HFFc6 (cell line): ENCODE results near the gene CNTN5. TPM values are rescaled to one million over a fixed set of nuclear protein-coding genes. Genes with fewer than 3 reads are reported as not detected.

Experiments
- DNase-seq: peaks from one replicate; pipeline ENCODE4 v3.0.0-alpha.2; 2018
- H3K27ac Mint-ChIP-seq: 2 replicates; pipeline ENCODE4 v1.8.0; 2020; ENCODE audit warnings: mild to moderate bottlenecking, mixed read lengths
- H3K27me3 Mint-ChIP-seq: 2 replicates; pipeline ENCODE4 v1.8.0; 2021; ENCODE audit warnings: mild to moderate bottlenecking, moderate library complexity, mixed read lengths; ENCODE audit not compliant: insufficient read depth
- H3K36me3 Mint-ChIP-seq: 2 replicates; pipeline ENCODE4 v1.8.0; 2021; ENCODE audit warnings: low read depth, mixed read lengths
- H3K4me1 Mint-ChIP-seq: 2 replicates; pipeline ENCODE4 v1.8.0; 2020; ENCODE audit warnings: low read depth, mixed read lengths
- H3K4me3 Mint-ChIP-seq: 2 replicates; pipeline ENCODE4 v1.8.0; 2020; ENCODE audit warnings: mild to moderate bottlenecking, moderate library complexity, mixed read lengths
- H3K9me3 Mint-ChIP-seq: 2 replicates; pipeline ENCODE4 v1.8.0; 2020; ENCODE audit warnings: mild to moderate bottlenecking, mixed read lengths
- CTCF ChIP-seq: fragments of 200-600 bp; sonication (generic); IDR thresholded peaks from 2 replicates; pipeline ENCODE4 v1.5.0; 2021; ENCODE audit warnings: antibody characterized with exemption, mild to moderate bottlenecking
- total RNA-seq, 6 experiments: library from RNA; stranded (reverse); fragmentation: NEBNext Ultra II Directional; extraction: Animal tissue kit (Norgen Biotek cat#: 25700); gene quantifications; 2 replicates in 1 of 6; 3 replicates in 5 of 6; pipeline ENCODE4 v1.2.3, GENCODE V29; 2021

The CNTN5 gene
- total RNA-seq, 6 experiments from 2014 or later = not detected

GRCh38 chr11:99418927-99419720 lies 398.4 kb downstream of the CNTN5 start:
- no peaks in the 10 kb centered on the region for H3K27me3 Mint-ChIP-seq
- no peak for DNase-seq
- no peak overlapping the region for H3K27ac Mint-ChIP-seq
- H3K4me3 Mint-ChIP-seq = no peak overlapping the region
- no peaks in the 10 kb centered on the region for H3K36me3 Mint-ChIP-seq
- no peaks in the 10 kb centered on the region for H3K4me1 Mint-ChIP-seq
- H3K9me3 Mint-ChIP-seq = peaks cover 35% of the 10 kb centered on the region
- TF ChIP-seq CTCF = no peak

DNA sequence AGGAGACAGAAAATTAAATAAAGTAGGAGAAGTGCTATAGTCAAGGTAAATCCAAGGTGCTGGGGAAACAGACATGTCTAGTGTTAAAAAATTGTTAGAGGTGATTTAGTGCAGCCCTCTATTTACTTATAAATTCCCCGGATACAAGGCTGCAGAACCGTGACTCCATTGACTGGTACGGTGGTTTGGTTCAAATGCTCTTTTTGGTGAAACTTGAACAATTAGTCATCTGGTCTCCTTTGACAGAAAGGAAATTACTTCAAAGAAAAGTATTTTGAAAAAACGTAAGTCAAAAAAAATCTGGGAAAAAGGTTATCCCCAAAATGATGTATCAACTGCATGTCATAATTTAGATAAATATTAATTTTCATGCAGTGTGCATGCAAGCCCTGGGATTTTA lies 399.2 kb downstream of the CNTN5 start:
- Mint-ChIP-seq H3K36me3 (no peaks in the 10 kb centered on the region; the same call in 1 of the 2 replicates), H3K4me3 (no peak overlapping the region), H3K4me1 (no peaks in the 10 kb centered on the region), H3K27me3 (no peaks in the 10 kb centered on the region), H3K9me3 (peaks cover 36% of the 10 kb centered on the region), H3K27ac (no peak overlapping the region)
- DNase-seq = no peak
- TF ChIP-seq CTCF = no peak

DNA sequence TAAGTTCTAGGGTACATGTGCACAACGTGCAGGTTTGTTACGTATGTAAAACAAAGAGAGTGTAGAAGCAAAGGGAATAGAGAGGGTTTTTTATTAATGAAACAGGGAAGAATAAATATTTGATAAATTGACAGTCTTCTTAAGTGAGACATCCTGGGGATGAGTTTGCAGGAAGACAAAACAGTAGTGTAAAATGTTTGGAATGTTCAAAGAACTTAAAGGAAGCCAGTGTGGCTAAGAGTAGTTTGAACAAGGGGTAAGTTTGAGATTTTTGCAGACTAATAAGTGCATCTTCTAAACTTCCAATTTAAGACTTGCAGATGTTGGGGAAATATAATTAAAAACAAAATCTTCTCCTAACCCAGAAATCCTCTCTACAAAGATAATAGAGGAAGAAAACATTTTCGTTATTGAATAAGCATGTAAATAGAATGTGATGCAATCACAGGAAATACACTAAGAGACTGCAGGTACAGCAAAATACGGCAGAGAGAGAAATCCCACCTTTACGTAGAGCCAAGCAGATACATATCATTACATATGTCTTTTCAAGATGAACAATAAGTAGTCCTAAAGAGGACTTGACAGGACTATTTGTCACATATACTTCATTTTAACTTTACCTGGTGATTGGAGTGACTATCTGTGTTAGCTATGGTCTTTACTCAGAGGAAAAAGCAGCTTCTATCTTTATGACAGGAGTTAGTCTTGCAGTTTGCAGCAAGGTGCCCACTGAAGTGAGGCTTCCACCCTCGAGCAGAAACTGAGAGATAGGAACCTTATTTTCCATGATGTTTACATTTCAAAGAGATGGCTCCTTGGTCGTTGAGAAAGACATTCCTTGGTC lies 402.1 kb downstream of the CNTN5 start:
- Mint-ChIP-seq H3K27me3 (no peaks in the 10 kb centered on the region), H3K27ac (no peak overlapping the region), H3K4me1 (no peaks in the 10 kb centered on the region), H3K36me3 (no peaks in the 10 kb centered on the region; the same call in 1 of the 2 replicates), H3K9me3 (peaks cover 33% of the 10 kb centered on the region), H3K4me3 (no peak overlapping the region)
- no peak for DNase-seq
- TF ChIP-seq CTCF = no peak

GRCh38 chr11:99423428-99423983 lies 402.8 kb downstream of the CNTN5 start:
- peaks cover 33% of the 10 kb centered on the region for H3K9me3 Mint-ChIP-seq
- TF ChIP-seq CTCF = no peak
- no peak for DNase-seq
- no peak overlapping the region for H3K27ac Mint-ChIP-seq
- no peaks in the 10 kb centered on the region for H3K27me3 Mint-ChIP-seq
- H3K4me3 Mint-ChIP-seq = no peak overlapping the region
- H3K4me1 Mint-ChIP-seq = no peaks in the 10 kb centered on the region
- no peaks in the 10 kb centered on the region; the same call in 1 of the 2 replicates for H3K36me3 Mint-ChIP-seq

GRCh38 chr11:99424313-99425084 lies 403.8 kb downstream of the CNTN5 start:
- TF ChIP-seq CTCF = no peak
- no peak for DNase-seq
- Mint-ChIP-seq H3K27me3 (no peaks in the 10 kb centered on the region), H3K4me3 (no peak overlapping the region), H3K4me1 (no peaks in the 10 kb centered on the region), H3K27ac (no peak overlapping the region), H3K9me3 (peaks cover 33% of the 10 kb centered on the region), H3K36me3 (no peaks in the 10 kb centered on the region; the same call in 1 of the 2 replicates)
